ENCODE measurements around the gene MMP24. TPM values are rescaled to one million over a fixed set of nuclear protein-coding genes. Genes with fewer than 3 reads are reported as not detected.

Gene MMP24
- polyA plus RNA-seq, 1 donor from 2014 or later: 0.09 TPM

GRCh38 chr20:35286899-35287508 is 60.5 kb downstream of the MMP24 start:
- Mint-ChIP-seq H3K4me3 (no peak overlapping the region), H3K36me3 (peaks cover 5% of the 10 kb centered on the region), H3K9me3 (no peaks in the 10 kb centered on the region), H3K27me3 (no peaks in the 10 kb centered on the region), H3K4me1 (peaks cover 14 to 23% (median 23%) of the 10 kb centered on the region in 3 donors), H3K27ac (peak overlapping the region in 1 of 3 donors; percentile 27)

GRCh38 chr20:35287509-35288324 is 61.2 kb downstream of the MMP24 start:
- H3K27ac Mint-ChIP-seq: peak overlapping the region in 2 of 3 donors; percentile 27 to 35
- H3K27me3 Mint-ChIP-seq: peaks cover 1% of the 10 kb centered on the region
- H3K4me1 Mint-ChIP-seq: peaks cover 14 to 21% (median 20%) of the 10 kb centered on the region in 3 donors
- H3K9me3 Mint-ChIP-seq: no peaks in the 10 kb centered on the region
- no peak overlapping the region for H3K4me3 Mint-ChIP-seq
- H3K36me3 Mint-ChIP-seq: peaks cover 2% of the 10 kb centered on the region

DNA sequence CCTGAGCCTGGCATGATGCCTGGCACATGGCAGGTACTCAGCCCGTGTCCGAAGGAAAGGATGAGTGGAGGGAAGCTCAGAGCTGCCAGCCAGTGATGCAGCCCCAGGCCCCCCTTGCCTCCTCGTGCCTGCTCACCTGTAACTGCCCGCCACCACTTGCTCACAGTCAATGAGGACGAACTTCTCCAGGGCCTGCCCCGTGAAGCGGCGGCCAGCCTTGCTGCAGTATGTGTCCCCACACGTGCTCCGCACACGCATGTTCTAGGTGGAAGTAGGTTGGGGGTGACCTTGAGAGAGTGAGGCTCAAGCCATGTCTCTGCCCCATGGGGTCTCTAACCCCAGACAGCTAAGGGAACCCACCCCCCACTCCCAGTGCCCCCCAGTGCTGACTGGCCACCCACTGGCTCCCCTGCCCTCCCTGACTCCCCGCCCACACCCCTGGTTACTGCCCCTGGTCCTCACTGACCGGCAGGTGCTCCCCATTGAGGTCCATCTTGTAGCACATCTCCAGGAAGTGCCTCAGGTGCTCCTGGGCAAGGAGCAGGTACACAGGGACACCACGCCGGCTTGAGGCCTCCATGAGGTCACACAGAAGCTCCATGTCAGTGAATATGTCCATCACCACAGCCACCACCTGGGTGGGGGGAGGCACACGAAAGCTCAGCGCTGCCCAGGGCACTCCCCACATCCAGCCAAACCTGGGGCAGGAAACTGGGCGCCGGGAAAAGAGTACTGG is 62.0 kb downstream of the MMP24 start:
- peaks cover 12 to 17% (median 17%) of the 10 kb centered on the region in 3 donors for H3K4me1 Mint-ChIP-seq
- no peaks in the 10 kb centered on the region for H3K9me3 Mint-ChIP-seq
- H3K36me3 Mint-ChIP-seq: peaks cover 2% of the 10 kb centered on the region
- peaks cover 5% of the 10 kb centered on the region for H3K27me3 Mint-ChIP-seq
- H3K4me3 Mint-ChIP-seq: no peak overlapping the region
- peak overlapping the region in 1 of 3 donors; percentile 35 for H3K27ac Mint-ChIP-seq

GRCh38 chr20:35290186-35290886 is 63.8 kb downstream of the MMP24 start:
- Mint-ChIP-seq H3K4me1 (peaks cover 5 to 6% (median 5%) of the 10 kb centered on the region in 3 donors), H3K36me3 (no peaks in the 10 kb centered on the region), H3K27ac (no peak overlapping the region), H3K27me3 (peaks cover 5% of the 10 kb centered on the region), H3K4me3 (peak overlapping the region in 1 of 4 donors; percentile 62), H3K9me3 (no peaks in the 10 kb centered on the region)

DNA sequence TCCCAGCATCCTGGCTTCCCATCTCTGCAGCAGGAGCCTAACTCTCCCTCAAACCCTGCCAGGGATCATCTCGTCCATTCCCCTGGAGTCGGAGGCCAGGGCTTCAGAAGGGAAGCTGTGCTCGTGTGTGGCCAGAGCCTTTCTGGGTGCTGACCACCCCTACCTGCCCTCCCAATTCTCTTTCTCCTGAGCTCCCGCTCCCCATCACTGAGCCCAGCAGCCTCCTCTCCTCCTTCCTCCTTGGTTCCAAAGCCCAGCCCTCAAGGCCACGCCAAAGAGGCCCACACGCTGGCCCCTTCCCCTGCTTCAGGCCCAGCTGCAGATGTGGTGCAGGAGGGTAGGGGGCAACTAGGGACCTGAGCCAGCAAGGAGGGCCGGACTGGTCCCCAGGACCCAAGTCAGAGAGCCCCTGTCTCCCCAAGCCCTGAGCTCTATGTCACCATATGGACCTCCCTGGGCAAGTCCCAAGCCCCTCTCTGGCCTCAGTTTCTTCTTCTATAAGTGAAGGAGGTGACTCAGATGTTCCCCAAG is 64.5 kb downstream of the MMP24 start:
- no peaks in the 10 kb centered on the region for H3K9me3 Mint-ChIP-seq
- H3K36me3 Mint-ChIP-seq: no peaks in the 10 kb centered on the region
- no peak overlapping the region for H3K27ac Mint-ChIP-seq
- peaks cover 5% of the 10 kb centered on the region for H3K27me3 Mint-ChIP-seq
- peaks cover 1 to 3% (median 2%) of the 10 kb centered on the region in 3 donors for H3K4me1 Mint-ChIP-seq
- H3K4me3 Mint-ChIP-seq: no peak overlapping the region

DNA sequence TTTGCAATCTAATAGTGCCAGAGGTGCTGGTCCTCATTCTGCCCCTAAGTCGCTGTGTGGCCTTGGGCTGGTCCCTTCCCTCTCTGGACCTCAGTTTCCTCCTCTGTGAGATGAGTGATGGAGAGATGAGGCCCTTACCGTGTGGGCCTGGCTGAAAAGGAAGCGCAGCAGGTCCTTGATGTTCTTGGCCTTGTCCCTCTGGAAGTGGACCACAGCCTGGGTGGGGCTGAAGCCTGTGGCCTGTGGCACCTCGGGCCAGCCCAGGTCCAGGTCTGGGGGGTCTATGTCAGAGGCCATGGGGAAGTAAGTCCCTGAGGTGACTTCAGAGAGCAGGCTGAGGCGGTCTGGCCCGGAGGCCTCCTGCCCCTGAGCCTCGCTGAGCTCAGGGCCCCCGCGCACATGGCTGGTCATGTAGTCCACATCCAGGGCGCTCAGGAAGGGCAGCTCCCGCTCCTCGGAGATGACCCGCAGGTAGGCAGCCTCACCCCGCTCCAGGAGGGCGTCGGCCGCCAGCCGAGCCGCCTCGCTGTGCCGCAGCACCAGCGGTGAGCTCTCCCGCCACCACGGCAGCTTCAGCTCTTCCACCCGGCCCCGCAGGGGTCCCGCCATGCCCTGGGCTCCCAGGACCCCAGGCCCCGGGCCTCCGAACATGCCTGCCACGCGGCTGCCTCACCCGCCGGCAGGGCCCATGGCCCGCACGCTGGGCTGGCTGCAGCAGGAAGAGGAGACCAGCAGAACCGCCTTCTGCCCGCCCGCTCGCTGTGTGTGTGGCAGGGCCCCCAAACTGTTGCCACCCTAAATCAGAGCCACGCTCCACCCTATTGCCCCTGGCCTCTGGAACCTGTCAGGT is 65.4 kb downstream of the MMP24 start, which contains the start of gene FAM83C:
Gene FAM83C (minus strand): TSS at position 772 of the 850 bp plus-strand sequence. CDS start 121 bp downstream, at position 651.
- H3K9me3 Mint-ChIP-seq: no peaks in the 10 kb centered on the region
- H3K4me3 Mint-ChIP-seq: no peak within 1 kb of the TSS
- peaks cover 5% of the 10 kb centered on the region for H3K27me3 Mint-ChIP-seq
- H3K36me3 Mint-ChIP-seq: no peaks in the 10 kb centered on the region
- H3K4me1 Mint-ChIP-seq: no peaks in the 10 kb centered on the region
- H3K27ac Mint-ChIP-seq: no peak within 1 kb of the TSS

- H3K4me3 Mint-ChIP-seq: no peak overlapping the region
- no peak overlapping the region for H3K27ac Mint-ChIP-seq
- peaks cover 5% of the 10 kb centered on the region for H3K27me3 Mint-ChIP-seq
- no peaks in the 10 kb centered on the region for H3K4me1 Mint-ChIP-seq
- no peaks in the 10 kb centered on the region for H3K9me3 Mint-ChIP-seq
- no peaks in the 10 kb centered on the region for H3K36me3 Mint-ChIP-seq
Observed at GRCh38 chr20:35292504-35293285, 66.2 kb downstream of the MMP24 start.

- H3K4me1 Mint-ChIP-seq: no peaks in the 10 kb centered on the region
- H3K9me3 Mint-ChIP-seq: no peaks in the 10 kb centered on the region
- H3K27ac Mint-ChIP-seq: no peak overlapping the region
- peaks cover 5% of the 10 kb centered on the region for H3K27me3 Mint-ChIP-seq
- no peak overlapping the region for H3K4me3 Mint-ChIP-seq
- H3K36me3 Mint-ChIP-seq: no peaks in the 10 kb centered on the region
Observed at GRCh38 chr20:35293303-35294292, 67.1 kb downstream of the MMP24 start.

DNA sequence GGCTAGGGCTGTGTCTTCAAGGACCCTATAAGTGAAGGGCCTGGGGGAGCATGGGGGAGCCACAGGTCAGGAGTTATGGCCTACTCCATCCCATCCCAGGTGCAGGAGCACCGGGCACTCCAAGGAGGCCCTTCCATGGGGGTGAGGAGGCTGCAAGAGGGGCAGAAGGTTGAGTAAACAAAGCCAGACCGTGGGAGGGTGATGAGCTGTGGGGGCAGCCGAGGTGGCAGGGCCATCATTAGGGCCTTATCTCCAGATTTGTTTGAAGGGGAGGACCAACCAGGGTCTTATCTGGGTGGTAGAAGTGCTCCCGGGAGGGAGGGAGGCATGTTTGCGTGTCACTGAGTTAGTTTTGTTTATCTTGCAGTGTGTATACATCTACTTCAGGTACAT is 67.8 kb downstream of the MMP24 start:
- no peak overlapping the region for H3K27ac Mint-ChIP-seq
- peaks cover 5% of the 10 kb centered on the region for H3K27me3 Mint-ChIP-seq
- H3K4me1 Mint-ChIP-seq: no peaks in the 10 kb centered on the region
- no peaks in the 10 kb centered on the region for H3K9me3 Mint-ChIP-seq
- H3K4me3 Mint-ChIP-seq: no peak overlapping the region
- no peaks in the 10 kb centered on the region for H3K36me3 Mint-ChIP-seq

DNA sequence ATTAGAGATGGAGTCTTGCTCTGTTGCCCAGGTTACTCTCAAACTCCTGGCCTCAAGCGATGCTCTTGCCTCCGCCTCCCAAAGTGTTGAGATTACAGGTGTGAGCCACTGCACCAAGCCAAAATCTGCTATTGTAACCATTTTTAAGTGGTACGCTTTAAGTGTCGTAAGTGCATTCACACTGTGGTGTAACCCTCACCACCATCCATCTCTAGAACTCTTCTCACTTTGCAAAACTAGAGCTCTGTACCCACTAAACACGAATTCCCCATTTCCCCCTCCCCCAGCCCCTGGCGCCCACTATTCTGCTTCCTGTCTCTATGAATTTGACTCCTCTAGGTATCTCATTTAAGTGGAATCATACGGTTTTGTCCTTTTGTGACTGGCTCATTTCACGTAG is 68.6 kb downstream of the MMP24 start:
- Mint-ChIP-seq H3K4me3 (no peak overlapping the region), H3K36me3 (no peaks in the 10 kb centered on the region), H3K4me1 (no peaks in the 10 kb centered on the region), H3K9me3 (no peaks in the 10 kb centered on the region), H3K27me3 (peaks cover 5% of the 10 kb centered on the region), H3K27ac (no peak overlapping the region)

- Mint-ChIP-seq H3K27me3 (peaks cover 5% of the 10 kb centered on the region), H3K4me3 (no peak overlapping the region), H3K4me1 (no peaks in the 10 kb centered on the region), H3K36me3 (no peaks in the 10 kb centered on the region), H3K27ac (no peak overlapping the region), H3K9me3 (no peaks in the 10 kb centered on the region)
Observed at GRCh38 chr20:35295674-35296073, 69.2 kb downstream of the MMP24 start.

DNA sequence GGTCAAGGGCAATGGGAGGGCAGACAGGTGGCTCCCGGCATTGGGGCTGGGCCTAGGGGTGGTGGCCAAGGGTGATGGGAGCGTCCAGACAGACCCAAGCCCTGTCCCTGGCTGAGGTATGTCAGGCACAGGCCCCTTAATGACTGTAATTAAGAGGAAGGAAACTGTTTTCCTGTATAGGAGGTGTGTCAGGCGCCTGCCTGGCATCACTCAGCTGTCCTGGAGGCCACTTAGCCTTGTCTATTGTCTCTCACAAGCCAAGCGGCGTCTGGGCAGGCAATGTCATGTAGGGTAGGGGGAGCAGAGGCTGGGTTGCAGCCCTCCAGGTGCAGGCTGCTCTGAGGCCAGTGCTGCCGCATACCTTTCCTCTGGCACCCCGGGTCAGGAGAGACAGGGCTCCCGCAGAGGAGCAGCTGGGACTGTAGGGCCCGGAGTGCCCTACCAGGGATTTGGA is 69.6 kb downstream of the MMP24 start:
- Mint-ChIP-seq H3K9me3 (no peaks in the 10 kb centered on the region), H3K36me3 (no peaks in the 10 kb centered on the region), H3K4me3 (no peak overlapping the region), H3K4me1 (no peaks in the 10 kb centered on the region), H3K27me3 (peaks cover 5% of the 10 kb centered on the region), H3K27ac (peak overlapping the region in 1 of 3 donors; percentile 80)
